GM19023 (cell line): ENCODE data around the gene MAPK12.

Experiments used
- ATAC-seq: cut with Tn5 transposase; IDR thresholded peaks from one replicate; pipeline ENCODE4 v1.9.1; 2021; ENCODE audit warnings: mild to moderate bottlenecking, moderate library complexity; ENCODE audit not compliant: unreplicated experiment

The MAPK12 gene

GRCh38 chr22:50261615-50262459 lies at the start of gene MAPK12:
TSS of gene MAPK12 (minus strand) at chr22:50261683. CDS start at chr22:50261509, 174 bp downstream.
- ATAC-seq = no peak

GRCh38 chr22:50310949-50311444 lies 49.5 kb upstream of the MAPK12 start:
- no peak for ATAC-seq

GRCh38 chr22:50310031-50310722 lies 48.7 kb upstream of the MAPK12 start:
- no peak for ATAC-seq

GRCh38 chr22:50309601-50309991 lies 48.1 kb upstream of the MAPK12 start:
- ATAC-seq = no peak

- no peak for ATAC-seq
These were observed 47.6 kb upstream of the MAPK12 start for GRCh38 chr22:50308986-50309600.

- no peak for ATAC-seq
These were observed 47.1 kb upstream of the MAPK12 start for GRCh38 chr22:50308597-50308935.

GRCh38 chr22:50307890-50308596 lies 46.6 kb upstream of the MAPK12 start:
- ATAC-seq = no peak

GRCh38 chr22:50306753-50307749 lies 45.6 kb upstream of the MAPK12 start, which contains the start of gene PLXNB2:
TSS of gene PLXNB2 (minus strand) at chr22:50307646. CDS start at chr22:50290584, 17,062 bp downstream.
- peak; percentile 50 for ATAC-seq

GRCh38 chr22:50305923-50306566 lies 44.6 kb upstream of the MAPK12 start:
- ATAC-seq = no peak

- no peak for ATAC-seq
These were observed 44.0 kb upstream of the MAPK12 start for GRCh38 chr22:50305393-50305922.

GRCh38 chr22:50304528-50305392 lies 43.3 kb upstream of the MAPK12 start:
- ATAC-seq = no peak

- no peak for ATAC-seq
These were observed 42.5 kb upstream of the MAPK12 start for GRCh38 chr22:50303848-50304527.

- ATAC-seq = no peak
These were observed 42.0 kb upstream of the MAPK12 start for GRCh38 chr22:50303515-50303847.

GRCh38 chr22:50302564-50302963 lies 41.1 kb upstream of the MAPK12 start:
- no peak for ATAC-seq

GRCh38 chr22:50302041-50302541 lies 40.6 kb upstream of the MAPK12 start:
- no peak for ATAC-seq

GRCh38 chr22:50301581-50301991 lies 40.1 kb upstream of the MAPK12 start:
- ATAC-seq = no peak

- ATAC-seq = no peak
These were observed 39.3 kb upstream of the MAPK12 start for GRCh38 chr22:50300620-50301257.
